Fibroblast of lung (primary cell): ENCODE results near the gene FASTK. TPM values are rescaled to one million over a fixed set of nuclear protein-coding genes. Genes with fewer than 3 reads are reported as not detected.

ENCODE experiments used
- DNase-seq, 2 donors: peaks; one replicate each; pipeline versions ENCODE4 v3.0.0 to v3.0.0-alpha.2; 2010; ENCODE audit warnings: low read depth in 2 of 2
- H2AFZ ChIP-seq: 2 replicates; pipeline ENCODE4 v1.5.1; 2012; ENCODE audit warnings: low read length, control low read depth, inconsistent platforms
- H3K27ac ChIP-seq: 2 replicates; pipeline ENCODE4 v1.5.1; 2011; ENCODE audit warnings: low read length, control low read depth; ENCODE audit not compliant: insufficient read depth
- H3K27me3 ChIP-seq: 2 replicates; pipeline ENCODE4 v1.5.1; 2011; ENCODE audit warnings: mild to moderate bottlenecking, low read length; ENCODE audit not compliant: control insufficient read depth, insufficient read depth
- H3K36me3 ChIP-seq: 2 replicates; pipeline ENCODE4 v1.5.1; 2011; ENCODE audit warnings: low read length; ENCODE audit not compliant: control insufficient read depth, insufficient read depth
- H3K4me1 ChIP-seq: 2 replicates; pipeline ENCODE4 v1.5.1; 2011; ENCODE audit warnings: low read length; ENCODE audit not compliant: control insufficient read depth, insufficient read depth; ENCODE audit errors: extremely low read depth
- H3K4me2 ChIP-seq: 2 replicates; pipeline ENCODE4 v1.5.1; 2011; ENCODE audit warnings: low read length, control low read depth; ENCODE audit not compliant: insufficient read depth; ENCODE audit errors: extremely low read depth
- H3K4me3 ChIP-seq, 4 experiments: fragments of 200-600 bp in 1 of 4; sonication (generic) in 1 of 4; replicated peaks in 1 of 4; 2 replicates each; pipeline ENCODE4 v1.5.1; 2011 to 2016; ENCODE audit warnings: low read length in 4 of 4, low read depth in 3 of 4, mild to moderate bottlenecking in 3 of 4, control low read depth in 2 of 4, inconsistent platforms in 1 of 4, mixed read lengths in 1 of 4; ENCODE audit not compliant: insufficient read depth in 1 of 4; ENCODE audit errors: control extremely low read depth in 1 of 4
- H3K79me2 ChIP-seq: 2 replicates; pipeline ENCODE4 v1.5.1; 2012; ENCODE audit warnings: mild to moderate bottlenecking, low read length, inconsistent platforms; ENCODE audit not compliant: control insufficient read depth, insufficient read depth
- H3K9ac ChIP-seq: 2 replicates; pipeline ENCODE4 v1.5.1; 2011; ENCODE audit warnings: mild to moderate bottlenecking, low read length, control low read depth; ENCODE audit not compliant: insufficient read depth
- H3K9me3 ChIP-seq: 2 replicates; pipeline ENCODE4 v1.5.1; 2012; ENCODE audit warnings: low read depth, low read length; ENCODE audit not compliant: control insufficient read depth, insufficient read depth
- H4K20me1 ChIP-seq: 2 replicates; pipeline ENCODE4 v1.5.1; 2011; ENCODE audit warnings: low read length; ENCODE audit not compliant: control insufficient read depth, insufficient read depth; ENCODE audit errors: extremely low read depth
- EZH2 ChIP-seq: IDR thresholded peaks from 2 replicates; pipeline ENCODE4 v1.5.1; 2012; ENCODE audit warnings: low read length, control low read depth, mild to moderate bottlenecking; ENCODE audit errors: missing control alignments
- polyA plus RNA-seq, 2 donors: library from polyadenylated mRNA; depleted of rRNA in 1 of 2; stranded (reverse) in 1 of 2; unstranded in 1 of 2; fragments of >200 nt; gene quantifications; 2 replicates each; pipeline ENCODE4 v1.2.1, GENCODE V29; 2011 to 2012; ENCODE audit warnings: missing spikeins in 1 of 2
- total RNA-seq: library from RNA; depleted of rRNA; stranded (reverse); fragments of >200 nt; gene quantifications from 2 replicates; pipeline ENCODE4 v1.2.1, GENCODE V29; 2014
- TF ChIP-seq, protein P1 (sequence below), 2 donors: IDR thresholded peaks in 1 of 2; conservative IDR thresholded peaks in 1 of 2; 1 replicate in 1 of 2; 2 replicates in 1 of 2; pipeline ENCODE4 v1.5.1; 2011 to 2012; ENCODE audit warnings: low read length in 2 of 2, control low read depth in 1 of 2, inconsistent platforms in 1 of 2, low read depth in 1 of 2, mild to moderate bottlenecking in 1 of 2

The FASTK gene
- total and polyA plus RNA-seq, 2 donors (not counting 1 experiment from before 2014, with no cell fraction given) = 33.8 to 69.5 TPM

DNA sequence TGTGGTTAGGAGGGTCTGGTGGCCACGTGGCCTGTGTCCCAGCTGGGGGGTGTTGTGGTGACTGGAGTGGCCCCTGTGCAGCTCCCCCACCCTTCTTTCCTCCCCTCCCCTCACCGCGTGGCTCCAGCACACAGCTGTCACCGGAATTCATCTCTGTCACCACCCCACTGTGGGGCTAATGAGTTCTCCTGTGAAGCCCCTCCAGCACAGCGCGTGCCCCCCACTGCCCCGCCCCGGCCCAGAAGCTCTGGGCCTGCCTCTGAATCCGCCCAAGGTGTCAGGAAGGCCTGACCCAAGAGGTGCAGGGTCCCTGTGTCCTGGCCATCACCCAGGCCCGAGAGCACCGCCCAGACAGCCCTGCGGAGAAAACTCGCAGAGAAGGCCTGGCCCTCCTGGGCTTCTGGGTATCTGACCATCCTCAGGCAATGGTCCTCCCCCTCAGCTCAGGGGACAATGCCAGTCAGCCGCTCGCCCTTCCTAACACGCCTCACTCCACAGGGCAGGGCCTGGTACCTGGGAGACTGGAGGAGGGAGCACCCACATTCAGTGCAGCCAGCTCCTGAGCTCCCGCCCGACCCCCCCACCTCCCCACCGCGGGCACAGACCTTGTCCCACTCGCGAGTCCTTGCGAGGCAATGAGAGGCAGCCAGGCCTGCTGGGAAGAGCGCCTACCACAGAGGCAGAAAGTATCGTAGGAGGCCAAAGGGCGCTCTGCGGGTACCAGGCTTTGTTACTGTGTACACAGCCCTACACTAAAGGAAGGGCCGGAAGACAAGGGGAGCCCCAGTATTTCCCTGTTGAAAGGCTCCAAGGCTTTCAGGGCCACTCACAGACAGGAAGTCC, 48.7 kb upstream of the FASTK start:
- peaks cover 20% of the 10 kb centered on the region for H3K36me3 ChIP-seq
- no peak for DNase-seq
- no peak for TF ChIP-seq EZH2
- TF ChIP-seq, protein P1, sequence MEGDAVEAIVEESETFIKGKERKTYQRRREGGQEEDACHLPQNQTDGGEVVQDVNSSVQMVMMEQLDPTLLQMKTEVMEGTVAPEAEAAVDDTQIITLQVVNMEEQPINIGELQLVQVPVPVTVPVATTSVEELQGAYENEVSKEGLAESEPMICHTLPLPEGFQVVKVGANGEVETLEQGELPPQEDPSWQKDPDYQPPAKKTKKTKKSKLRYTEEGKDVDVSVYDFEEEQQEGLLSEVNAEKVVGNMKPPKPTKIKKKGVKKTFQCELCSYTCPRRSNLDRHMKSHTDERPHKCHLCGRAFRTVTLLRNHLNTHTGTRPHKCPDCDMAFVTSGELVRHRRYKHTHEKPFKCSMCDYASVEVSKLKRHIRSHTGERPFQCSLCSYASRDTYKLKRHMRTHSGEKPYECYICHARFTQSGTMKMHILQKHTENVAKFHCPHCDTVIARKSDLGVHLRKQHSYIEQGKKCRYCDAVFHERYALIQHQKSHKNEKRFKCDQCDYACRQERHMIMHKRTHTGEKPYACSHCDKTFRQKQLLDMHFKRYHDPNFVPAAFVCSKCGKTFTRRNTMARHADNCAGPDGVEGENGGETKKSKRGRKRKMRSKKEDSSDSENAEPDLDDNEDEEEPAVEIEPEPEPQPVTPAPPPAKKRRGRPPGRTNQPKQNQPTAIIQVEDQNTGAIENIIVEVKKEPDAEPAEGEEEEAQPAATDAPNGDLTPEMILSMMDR (conservative IDR thresholded peaks at IDR 0.05 in 1 of 2, IDR thresholded peaks at IDR 0.05 in 1 of 2; ENCODE audit: low read depth in 1 of 2, low read length in 2 of 2) = no peak
- no peak overlapping the region for H3K4me2 ChIP-seq
- H3K9me3 ChIP-seq = no peaks in the 10 kb centered on the region
- H2AFZ ChIP-seq = no peak overlapping the region
- no peak overlapping the region for H3K9ac ChIP-seq
- peaks cover 5% of the 10 kb centered on the region for H3K4me1 ChIP-seq
- no peak overlapping the region for H3K27ac ChIP-seq
- H3K27me3 ChIP-seq = no peaks in the 10 kb centered on the region
- no peaks in the 10 kb centered on the region for H3K79me2 ChIP-seq
- no peaks in the 10 kb centered on the region for H4K20me1 ChIP-seq
- H3K4me3 ChIP-seq = no peak overlapping the region

DNA sequence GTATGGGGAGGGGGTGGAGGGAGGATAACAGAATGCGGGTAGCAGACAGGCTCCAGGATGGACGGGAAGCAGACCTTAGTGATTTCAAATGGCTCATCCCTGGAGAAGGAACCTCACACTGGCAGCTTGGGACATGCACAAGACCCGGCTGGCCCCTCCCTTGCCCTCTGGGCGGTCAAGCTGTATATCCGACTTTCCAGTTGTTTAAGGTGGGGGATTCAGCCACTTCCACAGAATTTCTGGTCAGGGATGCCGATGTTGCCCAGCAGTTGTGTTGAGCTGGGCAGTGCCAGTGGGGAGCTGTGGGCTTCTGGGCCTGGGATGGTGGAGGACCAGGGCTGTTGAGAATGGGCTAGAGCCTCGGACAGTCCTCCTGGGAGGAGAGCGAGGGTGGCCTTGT, 48.1 kb upstream of the FASTK start:
- no peaks in the 10 kb centered on the region for H3K79me2 ChIP-seq
- no peak overlapping the region for H3K4me3 ChIP-seq
- H4K20me1 ChIP-seq = no peaks in the 10 kb centered on the region
- no peak overlapping the region for H3K9ac ChIP-seq
- no peak for DNase-seq
- no peak for TF ChIP-seq EZH2
- TF ChIP-seq, protein P1 (conservative IDR thresholded peaks at IDR 0.05 in 1 of 2, IDR thresholded peaks at IDR 0.05 in 1 of 2; ENCODE audit: low read depth in 1 of 2, low read length in 2 of 2) = no peak
- no peaks in the 10 kb centered on the region for H3K9me3 ChIP-seq
- H3K4me1 ChIP-seq = peaks cover 5% of the 10 kb centered on the region
- no peaks in the 10 kb centered on the region for H3K27me3 ChIP-seq
- peaks cover 16% of the 10 kb centered on the region for H3K36me3 ChIP-seq
- no peak overlapping the region for H3K27ac ChIP-seq
- no peak overlapping the region for H3K4me2 ChIP-seq
- no peak overlapping the region for H2AFZ ChIP-seq

DNA sequence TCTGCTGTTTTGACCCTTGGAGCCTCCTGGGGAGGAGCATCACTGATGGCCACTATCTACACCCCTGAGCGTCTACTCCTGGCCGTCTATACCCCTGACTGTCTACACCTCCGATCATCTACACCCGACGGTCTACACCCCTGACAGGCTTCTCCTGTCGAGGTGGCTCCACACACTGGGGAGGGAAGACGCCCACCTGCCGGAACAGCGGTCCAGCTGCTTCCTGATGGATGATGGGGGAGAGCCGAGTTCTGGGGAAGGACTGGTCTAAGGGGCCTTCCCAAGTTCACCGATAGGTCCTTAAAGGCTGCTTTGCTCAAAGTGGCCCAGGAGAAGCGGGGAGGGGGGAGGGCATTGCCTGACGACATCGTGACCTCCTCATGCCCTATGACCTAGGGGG, 47.5 kb upstream of the FASTK start:
- no peak overlapping the region for H3K9ac ChIP-seq
- H3K4me2 ChIP-seq = no peak overlapping the region
- H3K79me2 ChIP-seq = no peaks in the 10 kb centered on the region
- no peak overlapping the region for H3K27ac ChIP-seq
- no peak for DNase-seq
- H3K4me1 ChIP-seq = peaks cover 5% of the 10 kb centered on the region
- no peaks in the 10 kb centered on the region for H4K20me1 ChIP-seq
- no peaks in the 10 kb centered on the region for H3K9me3 ChIP-seq
- TF ChIP-seq, protein P1 (conservative IDR thresholded peaks at IDR 0.05 in 1 of 2, IDR thresholded peaks at IDR 0.05 in 1 of 2; ENCODE audit: low read depth in 1 of 2, low read length in 2 of 2) = no peak
- TF ChIP-seq EZH2 = no peak
- H3K4me3 ChIP-seq = no peak overlapping the region
- no peak overlapping the region for H2AFZ ChIP-seq
- no peaks in the 10 kb centered on the region for H3K27me3 ChIP-seq
- peaks cover 19% of the 10 kb centered on the region for H3K36me3 ChIP-seq
